SK-N-SH (cell line): Measurements from ENCODE around the gene ZCRB1. TPM values are rescaled to one million over a fixed set of nuclear protein-coding genes. Genes with fewer than 3 reads are reported as not detected.

Experiments
- CTCF ChIA-PET: fragments of 300-600, 350-600 bp; formaldehyde crosslinking; extraction: SDS; loops from one replicate; lab custom pipeline; 2021; lab: Yijun Ruan, JAX
- POLR2A ChIA-PET: fragments of 350-600 bp; sonication (Branson Sonifier 250); formaldehyde crosslinking; extraction: SDS; loops from one replicate; lab custom pipeline; 2020; ENCODE audit warnings: antibody characterized with exemption, inconsistent platforms; lab: Yijun Ruan, JAX
- DNase-seq: peaks from one replicate; pipeline ENCODE4 v3.0.0; 2012
- H2AFZ ChIP-seq: fragments of 200-600 bp; sonication (generic); 2 replicates; pipeline ENCODE4 v1.8.1; 2016; ENCODE audit warnings: antibody characterized with exemption, mild to moderate bottlenecking, low read depth
- H3F3A ChIP-seq: fragments of 200-600 bp; sonication (generic); replicated peaks from 2 replicates; pipeline ENCODE3; 2016; ENCODE audit warnings: antibody characterized with exemption, mild to moderate bottlenecking; ENCODE audit not compliant: insufficient read depth
- H3K27ac ChIP-seq, 2 experiments: fragments of 200-500 bp in 1 of 2; fragments of 200-600 bp in 1 of 2; sonication (Bioruptor generic) in 1 of 2; sonication (generic), shearing (Covaris generic) in 1 of 2; 2 replicates each; pipeline versions ENCODE4 v1.5.1 to v1.6.1; 2014 to 2016; ENCODE audit warnings: low read depth in 2 of 2, inconsistent platforms in 1 of 2, low read length in 1 of 2, mild to moderate bottlenecking in 1 of 2, mixed read lengths in 1 of 2
- H3K27me3 ChIP-seq: fragments of 200-600 bp; sonication (generic), shearing (Covaris generic); 2 replicates; pipeline ENCODE4 v1.6.1; 2016; ENCODE audit warnings: mixed run types; ENCODE audit not compliant: insufficient read depth
- H3K36me3 ChIP-seq, 2 experiments: fragments of 200-500 bp in 1 of 2; fragments of 200-600 bp in 1 of 2; sonication (Bioruptor generic) in 1 of 2; sonication (generic) in 1 of 2; replicated peaks in 1 of 2; 2 replicates each; pipeline versions ENCODE3 to v1.5.1; 2014 to 2016; ENCODE audit warnings: low read length in 1 of 2, mild to moderate bottlenecking in 1 of 2; ENCODE audit not compliant: insufficient read depth in 2 of 2, control insufficient read depth in 1 of 2
- H3K4me1 ChIP-seq, 2 experiments: fragments of 200-500 bp in 1 of 2; fragments of 200-600 bp in 1 of 2; sonication (Bioruptor generic) in 1 of 2; sonication (generic), shearing (Covaris generic) in 1 of 2; 2 replicates each; pipeline versions ENCODE4 v1.5.1 to v1.6.1; 2014 to 2016; ENCODE audit warnings: low read depth in 1 of 2, low read length in 1 of 2, mixed run types in 1 of 2; ENCODE audit not compliant: insufficient read depth in 2 of 2, control insufficient read depth in 1 of 2
- H3K4me2 ChIP-seq: fragments of 200-600 bp; sonication (generic), shearing (Covaris generic); 2 replicates; pipeline ENCODE4 v1.6.1; 2017; ENCODE audit warnings: mixed run types
- H3K4me3 ChIP-seq, 2 experiments: fragments of 200-500 bp in 1 of 2; fragments of 200-600 bp in 1 of 2; sonication (Bioruptor generic) in 1 of 2; sonication (generic), shearing (Covaris generic) in 1 of 2; 2 replicates each; pipeline versions ENCODE4 v1.5.1 to v1.8.1; 2014 to 2016; ENCODE audit warnings: low read depth in 2 of 2, inconsistent platforms in 1 of 2, low read length in 1 of 2, mild to moderate bottlenecking in 1 of 2, mixed read lengths in 1 of 2, moderate library complexity in 1 of 2
- H3K79me2 ChIP-seq: fragments of 200-600 bp; sonication (generic); 2 replicates; pipeline ENCODE4 v1.8.1; 2017; ENCODE audit warnings: mild to moderate bottlenecking; ENCODE audit not compliant: insufficient read depth
- H3K9ac ChIP-seq: fragments of 200-600 bp; sonication (generic); 2 replicates; pipeline ENCODE4 v1.6.1; 2017; ENCODE audit warnings: mixed run types
- H3K9me2 ChIP-seq: fragments of 200-600 bp; sonication (generic); 2 replicates; pipeline ENCODE4 v1.6.1; 2017; ENCODE audit warnings: mixed run types
- H3K9me3 ChIP-seq: fragments of 200-600 bp; sonication (generic); 2 replicates; pipeline ENCODE4 v1.6.1; 2017; ENCODE audit warnings: mixed run types, mild to moderate bottlenecking, moderate library complexity
- H4K20me1 ChIP-seq: fragments of 200-600 bp; sonication (generic); 2 replicates; pipeline ENCODE4 v1.6.1; 2017; ENCODE audit warnings: mild to moderate bottlenecking, mixed run types; ENCODE audit not compliant: insufficient read depth
- CHD2 ChIP-seq: fragments of 150-350 bp; IDR thresholded peaks from 2 replicates; pipeline ENCODE4 v1.6.1; 2018; ENCODE audit warnings: low read length; ENCODE audit not compliant: partially characterized antibody
- CTCF ChIP-seq: fragments of 200-600 bp; sonication (generic); IDR thresholded peaks from 2 replicates; pipeline ENCODE4 v1.6.1; 2017; ENCODE audit warnings: antibody characterized with exemption, mild to moderate bottlenecking, moderate library complexity
- FOSL2 ChIP-seq: IDR thresholded peaks from 2 replicates; pipeline ENCODE4 v1.4.0; 2012; ENCODE audit warnings: low read depth, mild to moderate bottlenecking, moderate library complexity, borderline replicate concordance
- FOXJ3 ChIP-seq: sonication (generic); formaldehyde crosslinking; IDR thresholded peaks from 2 replicates; pipeline ENCODE4 v1.5.1; 2020; ENCODE audit warnings: mild to moderate bottlenecking, missing genetic modification reagents
- IRF3 ChIP-seq: fragments of 150-350 bp; IDR thresholded peaks from 2 replicates; pipeline ENCODE4 v1.6.1; 2016; ENCODE audit warnings: mild to moderate bottlenecking, low read depth, low read length
- MXI1 ChIP-seq: IDR thresholded peaks from 2 replicates; pipeline ENCODE4 v1.6.1; 2012; ENCODE audit warnings: mild to moderate bottlenecking, low read depth, low read length, improper control_type of control experiment
- PBX3 ChIP-seq: IDR thresholded peaks from 2 replicates; pipeline ENCODE4; 2012
- POLR2AphosphoS5 ChIP-seq: IDR thresholded peaks from 2 replicates; pipeline ENCODE4 v1.6.1; 2012; ENCODE audit warnings: low read depth, low read length
- RAD21 ChIP-seq: IDR thresholded peaks from 2 replicates; pipeline ENCODE4 v1.6.1; 2012; ENCODE audit warnings: mild to moderate bottlenecking, low read length
- SMC3 ChIP-seq: IDR thresholded peaks from 2 replicates; pipeline ENCODE4 v1.6.1; 2012; ENCODE audit warnings: low read depth, low read length, improper control_type of control experiment
- USF2 ChIP-seq: fragments of 150-350 bp; IDR thresholded peaks from 2 replicates; pipeline ENCODE4 v1.6.1; 2017; ENCODE audit warnings: antibody characterized with exemption, low read length, low read depth, borderline replicate concordance
- ZBTB33 ChIP-seq: IDR thresholded peaks from 2 replicates; pipeline ENCODE4 v1.4.0; 2012; ENCODE audit warnings: low read depth, borderline replicate concordance
- WGBS: methylation state at CpG from one replicate; pipeline ENCODE4 v1.1.6; 2017; ENCODE audit warnings: low lambda C conversion rate; 5-methylcytosine and 5-hydroxymethylcytosine counted together
- polyA plus RNA-seq, 3 experiments: library from polyadenylated mRNA; depleted of rRNA; stranded (reverse); fragments of >200 nt; gene quantifications; 2 replicates each; pipeline ENCODE4 v1.2.3, GENCODE V29; 2012

The ZCRB1 gene
- polyA plus RNA-seq, 1 of the 3 experiments (the other 2 are of a cell fraction) = 18.7 TPM

GRCh38 chr12:42372154-42372791, 46.4 kb upstream of the ZCRB1 start:
- H3F3A ChIP-seq = peaks cover 4% of the 10 kb centered on the region
- peaks cover 4% of the 10 kb centered on the region; the same call in 1 of the 2 replicates for H4K20me1 ChIP-seq
- no peak overlapping the region for H2AFZ ChIP-seq
- H3K4me3 ChIP-seq = no peak overlapping the region; a peak in 1 of 4 replicates
- CTCF ChIA-PET = interaction anchor here (0.7 to 2.8 kb wide), 37 partner anchors 9 to 1425 kb away, joined by 3 to 16 read pairs (median 4); no protein-coding TSS in a partner anchor
- peaks cover 14 to 19% of the 10 kb centered on the region in 2 experiments for H3K36me3 ChIP-seq
- no peaks in the 10 kb centered on the region for H3K4me1 ChIP-seq
- POLR2A ChIA-PET = no interaction called here
- no peaks in the 10 kb centered on the region for H3K9me3 ChIP-seq
- DNase-seq = peak; percentile 54
- peaks cover 20% of the 10 kb centered on the region; the same call in 1 of the 2 replicates for H3K79me2 ChIP-seq
- H3K9ac ChIP-seq = no peak overlapping the region
- 96% methylated on average over 2 of the region's 2 CpGs for WGBS
- H3K4me2 ChIP-seq = no peak overlapping the region
- TF ChIP-seq SMC3 (peak; percentile 64), CTCF (peak; percentile 76), FOSL2 (no peak), RAD21 (peak; percentile 87)
- no peaks in the 10 kb centered on the region for H3K9me2 ChIP-seq
- H3K27ac ChIP-seq = no peak overlapping the region
- H3K27me3 ChIP-seq = no peaks in the 10 kb centered on the region

GRCh38 chr12:42370013-42370412, 44.1 kb upstream of the ZCRB1 start:
- CTCF ChIA-PET = interaction anchor here (1.1 to 1.8 kb wide), 2 partner anchors 38 to 912 kb away, joined by 3 to 6 read pairs; no protein-coding TSS in a partner anchor
- no peaks in the 10 kb centered on the region for H3K9me2 ChIP-seq
- DNase-seq = no peak
- H3K4me3 ChIP-seq = no peak overlapping the region
- 93% methylated on average over 4 of the region's 4 CpGs for WGBS
- peaks cover 4% of the 10 kb centered on the region; the same call in 1 of the 2 replicates for H4K20me1 ChIP-seq
- H3K79me2 ChIP-seq = peaks cover 20% of the 10 kb centered on the region; the same call in 1 of the 2 replicates
- H3K4me2 ChIP-seq = no peak overlapping the region
- H3K27me3 ChIP-seq = no peaks in the 10 kb centered on the region
- H3K9ac ChIP-seq = no peak overlapping the region
- peaks cover 3 to 5% of the 10 kb centered on the region in 2 experiments for H3K36me3 ChIP-seq
- POLR2A ChIA-PET = no interaction called here
- no peak overlapping the region for H3K27ac ChIP-seq
- no peaks in the 10 kb centered on the region for H3K4me1 ChIP-seq
- H3K9me3 ChIP-seq = no peaks in the 10 kb centered on the region
- no peak overlapping the region for H2AFZ ChIP-seq
- TF ChIP-seq ZBTB33 (no peak), POLR2AphosphoS5 (no peak), CHD2 (no peak), FOXJ3 (CRISPR knock-in tag) (no peak), SMC3 (no peak), USF2 (no peak), PBX3 (no peak), MXI1 (no peak), IRF3 (no peak)
- peaks cover 7% of the 10 kb centered on the region for H3F3A ChIP-seq
